Tongue (tissue), 2 donors: ENCODE data around the gene CYP2S1. TPM values are rescaled to one million over a fixed set of nuclear protein-coding genes. Genes with fewer than 3 reads are reported as not detected.
"Not testable (repeated sequence)": the region's sequence is repeated elsewhere in the genome, so short reads cannot be mapped to it uniquely, and the experiment has no call there.

ENCODE experiments used
- DNase-seq: peaks from one replicate; pipeline ENCODE4 v3.0.0-alpha.2; 2015
- total RNA-seq: library from RNA; depleted of rRNA; stranded (reverse); fragments of >200 nt; gene quantifications from one replicate; pipeline ENCODE4 v1.2.3, GENCODE V29; 2014

CYP2S1 gene
- 11.0 TPM for total RNA-seq

DNA sequence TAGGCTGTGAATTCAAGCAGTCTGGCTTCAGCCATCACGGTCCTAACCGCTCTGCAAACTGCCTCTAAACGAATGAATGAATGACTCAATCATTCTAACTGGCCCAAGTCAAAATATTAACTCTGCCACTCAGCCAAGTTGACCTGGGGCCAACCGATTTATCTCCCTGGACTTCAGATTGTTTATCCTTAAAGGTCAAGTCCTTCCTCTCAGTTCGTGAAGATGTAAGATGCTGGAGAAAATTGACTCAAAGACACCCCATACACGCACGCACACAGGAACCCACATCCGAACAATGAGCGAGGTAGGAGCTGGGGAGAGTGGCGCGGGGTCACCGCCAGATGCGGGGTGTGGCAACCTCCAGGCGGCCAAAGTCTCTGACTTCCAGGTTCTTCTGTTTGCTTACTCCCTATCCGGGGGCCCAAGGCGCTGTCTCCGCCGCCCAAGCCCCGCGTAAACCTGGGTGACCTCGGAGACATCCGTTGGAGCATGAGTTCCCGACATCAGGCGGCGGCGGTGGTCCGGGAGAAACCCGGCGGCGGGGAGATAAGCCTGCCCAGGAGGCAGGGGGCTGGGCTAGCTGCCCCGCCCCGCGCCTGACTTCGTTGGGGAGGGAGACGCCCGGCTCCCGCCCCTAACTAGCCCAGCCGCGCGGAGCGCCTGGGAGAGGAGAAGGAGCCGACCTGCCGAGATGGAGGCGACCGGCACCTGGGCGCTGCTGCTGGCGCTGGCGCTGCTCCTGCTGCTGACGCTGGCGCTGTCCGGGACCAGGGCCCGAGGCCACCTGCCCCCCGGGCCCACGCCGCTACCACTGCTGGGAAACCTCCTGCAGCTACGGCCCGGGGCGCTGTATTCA, at the start of gene CYP2S1:
Gene CYP2S1 (plus strand): TSS at position 646 of the 856 bp plus-strand sequence. CDS start 46 bp downstream, at position 692.
- DNase-seq, result no peak

DNA sequence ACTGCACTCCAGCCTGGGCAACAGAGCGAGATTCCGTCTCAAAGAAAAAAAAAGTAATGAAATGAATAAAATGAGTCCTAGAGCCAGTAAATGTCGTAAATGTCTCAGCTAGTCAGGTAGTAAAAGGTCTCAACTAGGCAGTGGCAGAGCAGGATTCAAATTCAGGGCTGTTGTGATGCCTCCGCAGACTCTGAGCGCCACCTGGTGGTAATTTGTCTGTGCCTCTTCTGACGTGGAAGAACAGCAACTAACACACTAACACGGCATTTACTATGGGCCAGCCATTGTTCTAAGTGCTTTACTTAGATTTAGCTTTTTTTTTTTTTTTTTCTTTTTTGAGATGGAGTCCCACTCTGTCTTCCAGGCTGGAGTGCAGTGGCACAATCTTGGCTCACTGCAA, 48.6 kb upstream of the CYP2S1 start:
- peak; percentile 73 for DNase-seq

DNA sequence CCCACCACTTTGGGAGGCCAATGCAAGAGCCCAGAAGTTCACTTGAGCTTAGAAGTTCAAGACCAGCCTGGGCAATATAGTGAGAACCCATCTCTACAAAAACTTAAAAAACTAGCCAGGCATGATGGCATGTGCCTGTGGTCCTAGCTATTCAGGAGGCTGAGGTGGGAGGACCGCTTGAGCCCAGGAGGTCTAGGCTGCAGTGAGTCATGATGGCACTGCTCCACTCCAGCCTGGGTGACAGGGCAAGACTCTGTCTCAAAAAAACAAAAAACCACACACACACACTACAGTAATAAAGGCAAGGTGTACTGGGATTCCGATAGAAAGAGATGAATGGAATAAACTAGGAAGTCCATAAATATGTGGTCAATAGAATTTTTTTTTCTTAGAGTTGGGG, 43.2 kb upstream of the CYP2S1 start:
- no peak for DNase-seq

DNA sequence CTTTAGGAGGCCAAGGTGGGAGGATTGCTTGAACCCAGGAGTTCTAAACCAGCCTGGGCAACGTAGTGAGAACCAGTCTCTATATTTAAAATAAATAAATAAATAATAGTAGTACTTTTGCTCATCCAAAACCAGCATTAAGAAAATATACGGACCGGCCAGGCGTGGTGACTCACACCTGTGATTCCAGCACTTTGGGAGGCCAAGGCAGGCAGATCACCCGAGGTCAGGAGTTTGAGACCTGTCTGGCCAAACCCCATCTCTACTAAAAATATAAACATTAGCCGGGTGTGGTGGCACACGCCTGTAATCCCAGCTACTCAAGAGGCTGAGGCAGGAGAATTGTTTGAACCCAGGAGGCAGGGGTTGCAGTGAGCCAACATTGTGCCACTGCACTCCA, 42.0 kb upstream of the CYP2S1 start:
- DNase-seq, result not testable (repeated sequence)

- DNase-seq, result no peak
Observed at GRCh38 chr19:41154060-41154459, 39.0 kb upstream of the CYP2S1 start.

- no peak for DNase-seq
Observed at GRCh38 chr19:41156207-41156606, 36.8 kb upstream of the CYP2S1 start.

- no peak for DNase-seq
Observed at GRCh38 chr19:41159881-41160280, 33.1 kb upstream of the CYP2S1 start.

- DNase-seq, result no peak
Observed at GRCh38 chr19:41161903-41162302, 31.1 kb upstream of the CYP2S1 start.

GRCh38 chr19:41166944-41167804, 25.8 kb upstream of the CYP2S1 start:
- DNase-seq, result no peak

DNA sequence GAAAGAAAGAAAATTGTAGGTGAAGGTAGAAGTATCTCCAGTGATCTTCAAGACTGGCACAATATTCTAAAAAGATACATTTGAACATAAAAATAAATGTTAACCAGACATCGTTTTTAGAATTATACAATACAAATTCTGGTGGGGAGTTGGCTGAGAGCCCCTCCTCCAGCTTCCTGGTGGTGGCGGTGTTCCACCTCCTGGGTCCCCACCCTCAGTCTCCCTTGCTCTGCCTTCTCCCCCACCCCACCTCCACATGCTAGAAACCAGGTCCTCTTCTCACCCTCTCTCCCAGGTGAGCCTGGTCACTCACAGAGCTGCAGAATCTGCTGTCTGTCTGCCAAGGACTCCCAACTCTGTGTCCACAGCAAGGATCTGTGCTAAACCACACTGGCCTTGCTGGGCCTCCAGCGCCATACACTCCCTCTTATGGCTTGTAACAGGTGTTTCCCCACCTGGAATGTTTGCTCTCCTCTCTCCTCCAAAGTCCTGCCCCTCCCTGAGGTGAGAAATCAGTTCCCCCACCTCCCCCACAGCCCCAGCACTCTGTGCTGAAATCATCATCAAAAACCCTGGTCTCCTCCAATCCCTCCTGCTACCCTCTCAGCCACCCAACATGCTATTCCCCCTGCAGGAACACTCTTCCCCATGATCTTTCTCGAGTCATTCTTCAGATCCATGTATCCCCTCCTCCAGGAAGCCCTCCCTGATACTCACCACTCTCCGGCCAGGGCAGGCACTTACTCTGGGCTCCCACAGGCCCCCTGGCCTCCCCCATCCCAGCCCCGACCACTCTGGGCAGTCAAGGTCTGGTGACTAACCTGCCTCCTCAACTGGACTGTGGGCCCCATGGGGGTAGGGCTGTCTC, 20.5 kb upstream of the CYP2S1 start:
- DNase-seq, result no peak

GRCh38 chr19:41174297-41174928, 18.6 kb upstream of the CYP2S1 start:
- no peak for DNase-seq

DNA sequence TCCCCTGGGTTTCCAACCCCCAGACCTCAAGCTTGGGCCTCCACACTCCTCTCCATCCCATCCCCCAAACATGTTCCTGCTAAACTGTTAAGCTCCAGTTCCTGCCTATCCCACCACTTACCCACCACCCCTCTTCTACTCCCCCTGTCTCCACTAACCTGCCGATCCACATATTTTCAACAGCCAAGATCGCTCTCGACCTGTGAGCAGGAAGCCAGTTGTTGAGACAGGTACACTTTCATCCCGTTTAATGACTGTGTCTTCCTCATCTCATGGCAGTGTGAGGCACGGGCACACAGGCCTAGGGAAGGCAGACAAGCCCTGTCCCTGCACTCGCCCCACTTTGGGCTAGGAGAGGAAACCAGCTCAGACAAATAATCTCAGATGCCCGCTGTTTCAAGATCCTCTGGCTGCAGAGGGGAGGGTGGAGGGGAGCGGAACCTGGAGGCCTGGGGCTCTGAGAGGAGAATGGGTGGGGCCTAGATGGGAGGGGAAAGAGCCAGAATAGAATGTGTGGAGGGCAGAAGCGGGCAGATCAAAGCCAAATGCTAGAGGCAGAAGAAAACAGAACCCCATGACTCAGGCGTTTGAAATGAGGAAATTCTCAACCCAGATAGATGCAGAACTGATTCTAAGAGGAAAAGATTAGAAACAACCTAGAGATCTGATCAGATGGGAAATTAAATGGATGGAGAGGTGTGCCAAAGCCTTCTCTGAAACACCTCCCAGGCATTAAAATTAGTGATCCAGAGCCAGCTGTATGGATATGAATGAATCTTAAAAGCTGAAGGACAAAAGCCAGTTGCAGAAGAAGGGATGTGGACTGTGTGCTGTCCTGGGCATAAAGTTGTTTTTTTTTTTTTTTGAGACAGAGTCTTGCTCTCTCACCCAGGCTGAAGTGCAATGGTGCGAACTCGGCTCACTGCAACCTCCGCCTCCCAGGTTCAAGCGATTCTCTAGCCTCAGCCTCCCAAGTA, 16.9 kb upstream of the CYP2S1 start:
- peak; percentile 58 for DNase-seq

GRCh38 chr19:41180173-41180572, 12.8 kb upstream of the CYP2S1 start:
- DNase-seq, result not testable (repeated sequence)

DNA sequence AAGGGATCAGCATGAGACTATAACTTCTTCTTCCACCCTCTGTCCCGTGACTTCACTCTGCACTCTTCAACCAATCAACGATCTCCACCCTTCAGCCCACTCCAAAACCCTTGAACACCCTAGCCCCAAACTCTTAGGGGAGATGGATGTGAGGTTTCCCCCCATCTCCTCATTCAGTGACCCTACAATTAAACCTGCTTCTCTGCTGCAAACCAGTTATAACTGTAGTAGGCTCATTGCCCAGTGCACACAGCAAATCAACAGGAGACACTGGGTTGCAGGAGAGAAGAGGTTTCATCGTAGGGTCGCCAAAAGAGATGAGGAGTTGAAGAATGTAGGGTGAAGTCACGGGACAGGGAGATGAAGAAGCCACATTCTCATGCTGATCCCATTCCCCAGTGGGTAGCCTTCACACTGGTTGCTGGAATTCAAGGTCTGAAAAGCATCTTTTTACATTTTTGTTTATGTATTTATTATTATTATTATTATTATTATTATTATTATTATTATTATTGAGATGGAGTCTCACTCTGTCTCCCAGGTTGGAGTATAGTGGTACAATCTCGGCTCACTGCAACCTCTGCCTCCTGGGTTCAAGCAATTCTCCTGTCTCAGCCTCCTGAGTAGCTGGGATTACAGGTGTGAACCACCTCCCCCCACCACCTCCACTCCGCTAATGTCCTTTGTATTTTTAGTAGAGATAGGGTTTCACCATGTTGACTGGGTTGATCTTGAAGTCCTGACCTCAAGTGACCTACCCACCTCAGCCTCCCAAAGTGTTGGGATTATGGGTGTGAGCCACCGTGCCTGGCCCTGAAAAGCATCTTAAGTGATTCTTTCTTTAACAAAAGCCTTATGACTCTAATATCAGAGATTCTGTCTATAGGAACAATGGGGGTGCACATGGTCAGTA, 5.8 kb upstream of the CYP2S1 start:
- no peak for DNase-seq

DNA sequence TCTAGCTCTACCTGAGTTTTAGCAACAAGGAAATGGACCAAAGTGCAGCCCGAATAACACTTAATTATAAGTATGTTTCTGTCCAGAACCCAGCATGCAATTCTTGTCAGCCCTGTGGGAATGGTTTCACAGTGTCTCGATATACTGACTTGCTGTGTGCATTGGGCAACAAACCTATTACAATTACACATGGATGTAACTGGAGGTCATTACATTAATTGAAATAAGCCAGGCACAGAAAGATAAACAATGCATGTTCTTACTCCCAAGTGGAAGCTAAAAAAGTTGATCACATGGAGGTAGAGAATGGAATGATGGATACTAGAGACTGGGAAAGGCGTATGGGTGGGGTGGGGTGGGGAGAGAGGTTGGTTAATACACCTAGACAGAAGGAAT, 5.1 kb upstream of the CYP2S1 start:
- no peak for DNase-seq

GRCh38 chr19:41189425-41190065, 3.5 kb upstream of the CYP2S1 start:
- DNase-seq, result peak; percentile 57

GRCh38 chr19:41193430-41194156, 574 bp downstream of the CYP2S1 start:
- no peak for DNase-seq

DNA sequence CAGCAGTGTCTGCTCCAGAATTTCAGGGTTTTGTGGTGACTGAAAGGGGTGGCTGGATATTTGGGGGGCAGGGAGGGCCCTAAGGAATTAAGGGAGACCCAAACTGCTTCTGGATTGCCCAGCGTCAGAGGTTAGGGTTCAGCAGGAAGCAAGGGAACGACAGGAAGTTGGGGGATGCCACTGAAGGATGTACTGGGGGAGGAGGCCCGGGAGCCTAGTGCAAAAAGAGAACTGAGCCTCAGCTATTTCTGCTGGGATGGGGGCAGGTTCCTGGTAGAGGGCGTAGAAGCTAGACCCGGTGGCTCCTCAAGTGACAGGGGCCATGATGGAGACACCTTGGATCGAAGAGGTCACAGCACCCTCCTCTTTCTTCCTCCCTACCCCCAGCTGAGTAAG, 1.1 kb downstream of the CYP2S1 start:
- no peak for DNase-seq
